ENCODE measurements around the gene CAPN14.
"Not testable (repeated sequence)": the region's sequence is repeated elsewhere in the genome, so short reads cannot be mapped to it uniquely, and the experiment has no call there.

Gene CAPN14

GRCh38 chr2:31197166-31197565, 20.1 kb downstream of the CAPN14 start:
- DNase-seq (ENCODE audit: low read depth in 2 of 2) = no peak

GRCh38 chr2:31196622-31197021, 20.7 kb downstream of the CAPN14 start:
- DNase-seq (ENCODE audit: low read depth in 2 of 2) = no peak

GRCh38 chr2:31193806-31194205, 23.5 kb downstream of the CAPN14 start:
- DNase-seq (ENCODE audit: low read depth in 2 of 2) = no peak

GRCh38 chr2:31192851-31193392, 24.4 kb downstream of the CAPN14 start:
- DNase-seq (ENCODE audit: low read depth in 2 of 2) = no peak

- DNase-seq (ENCODE audit: low read depth in 2 of 2) = no peak
Measured at GRCh38 chr2:31192396-31192795, 24.9 kb downstream of the CAPN14 start.

GRCh38 chr2:31191931-31192330, 25.4 kb downstream of the CAPN14 start:
- DNase-seq (ENCODE audit: low read depth in 2 of 2) = no peak

GRCh38 chr2:31190188-31190587, 27.1 kb downstream of the CAPN14 start:
- DNase-seq (ENCODE audit: low read depth in 2 of 2) = no peak

- DNase-seq (ENCODE audit: low read depth in 2 of 2) = no peak
Measured at GRCh38 chr2:31189141-31189540, 28.2 kb downstream of the CAPN14 start.

- no peak for DNase-seq (ENCODE audit: low read depth in 2 of 2)
Measured at GRCh38 chr2:31188131-31188530, 29.2 kb downstream of the CAPN14 start.

GRCh38 chr2:31187166-31187565, 30.1 kb downstream of the CAPN14 start:
- no peak for DNase-seq (ENCODE audit: low read depth in 2 of 2)

- DNase-seq (ENCODE audit: low read depth in 2 of 2) = not testable (repeated sequence)
Measured at GRCh38 chr2:31183973-31184372, 33.3 kb downstream of the CAPN14 start.

- no peak for DNase-seq (ENCODE audit: low read depth in 2 of 2)
Measured at GRCh38 chr2:31176742-31177141, 40.6 kb downstream of the CAPN14 start.

GRCh38 chr2:31171142-31171541, 46.2 kb downstream of the CAPN14 start:
- no peak for DNase-seq (ENCODE audit: low read depth in 2 of 2)

GRCh38 chr2:31170071-31170698, 47.1 kb downstream of the CAPN14 start:
- DNase-seq (ENCODE audit: low read depth in 2 of 2) = peak in 1 of 2 donors; percentile 1

- DNase-seq (ENCODE audit: low read depth in 2 of 2) = no peak
Measured at GRCh38 chr2:31168291-31168690, 49.0 kb downstream of the CAPN14 start.

GRCh38 chr2:31166925-31167324, 50.4 kb downstream of the CAPN14 start:
- DNase-seq (ENCODE audit: low read depth in 2 of 2) = no peak

GRCh38 chr2:31163011-31163539, 54.2 kb downstream of the CAPN14 start:
- no peak for DNase-seq (ENCODE audit: low read depth in 2 of 2)

- DNase-seq (ENCODE audit: low read depth in 2 of 2) = no peak
Measured at GRCh38 chr2:31161637-31162036, 55.7 kb downstream of the CAPN14 start.

- DNase-seq (ENCODE audit: low read depth in 2 of 2) = no peak
Measured at GRCh38 chr2:31151501-31151900, 65.8 kb downstream of the CAPN14 start.

- no peak for DNase-seq (ENCODE audit: low read depth in 2 of 2)
Measured at GRCh38 chr2:31150120-31150670, 67.1 kb downstream of the CAPN14 start.

GRCh38 chr2:31148514-31148913, 68.8 kb downstream of the CAPN14 start:
- DNase-seq (ENCODE audit: low read depth in 2 of 2) = no peak

- no peak for DNase-seq (ENCODE audit: low read depth in 2 of 2)
Measured at GRCh38 chr2:31147645-31148044, 69.7 kb downstream of the CAPN14 start.

GRCh38 chr2:31142110-31142509, 75.2 kb downstream of the CAPN14 start:
- DNase-seq (ENCODE audit: low read depth in 2 of 2) = no peak

Data from activated CD8-positive, alpha-beta memory T cell treated with anti-CD3 and anti-CD28 coated beads for 4 hours (primary cell).